ENCODE measurements around the gene CAMP.

Gene CAMP

GRCh38 chr3:48215019-48215418 lies 8.3 kb upstream of the CAMP start:
- no peak for DNase-seq

GRCh38 chr3:48215466-48215865 lies 7.8 kb upstream of the CAMP start:
- no peak for DNase-seq

GRCh38 chr3:48215876-48216275 lies 7.4 kb upstream of the CAMP start:
- DNase-seq = no peak

GRCh38 chr3:48217449-48217848 lies 5.8 kb upstream of the CAMP start:
- DNase-seq = no peak

GRCh38 chr3:48218537-48218936 lies 4.8 kb upstream of the CAMP start:
- DNase-seq = no peak

- DNase-seq = no peak
These were observed 3.8 kb upstream of the CAMP start for GRCh38 chr3:48219543-48219942.

- no peak for DNase-seq
These were observed 2.5 kb upstream of the CAMP start for GRCh38 chr3:48220746-48221145.

GRCh38 chr3:48225587-48225986 lies 2.3 kb downstream of the CAMP start:
- no peak for DNase-seq

GRCh38 chr3:48226939-48227338 lies 3.6 kb downstream of the CAMP start:
- no peak for DNase-seq

- DNase-seq = no peak
These were observed 8.9 kb downstream of the CAMP start for GRCh38 chr3:48232232-48232631.

- peak; percentile 93 to 95 for DNase-seq
These were observed 9.4 kb downstream of the CAMP start for GRCh38 chr3:48232734-48233133.

- DNase-seq = no peak
These were observed 10.2 kb downstream of the CAMP start for GRCh38 chr3:48233542-48233941.

GRCh38 chr3:48236531-48236930 lies 13.2 kb downstream of the CAMP start:
- no peak for DNase-seq

- no peak for DNase-seq
These were observed 15.3 kb downstream of the CAMP start for GRCh38 chr3:48238531-48239085.

GRCh38 chr3:48240000-48240963 lies 17.0 kb downstream of the CAMP start:
- DNase-seq = no peak

GRCh38 chr3:48241796-48242455 lies 18.6 kb downstream of the CAMP start:
- no peak for DNase-seq

GRCh38 chr3:48243886-48244285 lies 20.6 kb downstream of the CAMP start:
- DNase-seq = no peak

- DNase-seq = no peak
These were observed 21.2 kb downstream of the CAMP start for GRCh38 chr3:48244461-48244860.

GRCh38 chr3:48245136-48245535 lies 21.8 kb downstream of the CAMP start:
- no peak for DNase-seq

- peak; percentile 27 to 41 for DNase-seq
These were observed 24.1 kb downstream of the CAMP start for GRCh38 chr3:48247401-48247811.

- DNase-seq = no peak
These were observed 25.0 kb downstream of the CAMP start for GRCh38 chr3:48248095-48248850.

- no peak for DNase-seq
These were observed 33.3 kb downstream of the CAMP start for GRCh38 chr3:48256557-48256956.

GRCh38 chr3:48258530-48258929 lies 35.2 kb downstream of the CAMP start:
- DNase-seq = no peak

All from Kasumi-1 (cell line).